Vagina (tissue), 2 donors: ENCODE data around the gene UBE3A.

ENCODE experiments used
- CTCF ChIP-seq, 3 experiments: fragments of 450-650 bp in 2 of 3; fragments of 200-600 bp in 1 of 3; sonication (generic) in 1 of 3; IDR thresholded peaks; one replicate each; pipeline ENCODE4 v1.5.1; 2017 to 2019; ENCODE audit warnings: antibody characterized with exemption in 3 of 3, mild to moderate bottlenecking in 2 of 3, moderate library complexity in 2 of 3
- POLR2A ChIP-seq, 2 donors: fragments of 450-650 bp; IDR thresholded peaks; one replicate each; pipeline ENCODE4 v1.6.1; 2017; ENCODE audit warnings: antibody characterized with exemption in 2 of 2, mild to moderate bottlenecking in 2 of 2, moderate library complexity in 2 of 2
- POLR2AphosphoS5 ChIP-seq, 2 donors: sonication (generic); formaldehyde crosslinking; IDR thresholded peaks; one replicate each; pipeline ENCODE4 v1.9.0; 2017; ENCODE audit warnings: antibody characterized with exemption in 2 of 2, mild to moderate bottlenecking in 2 of 2, low read depth in 1 of 2; ENCODE audit not compliant: insufficient read depth in 1 of 2

- no peak for TF ChIP-seq CTCF (IDR thresholded peaks at IDR 0.05)
- no peak for TF ChIP-seq POLR2A (IDR thresholded peaks at IDR 0.05)
- TF ChIP-seq POLR2AphosphoS5 (IDR thresholded peaks at IDR 0.05; ENCODE audit: insufficient read depth in 1 of 2, low read depth in 1 of 2): no peak
Observed at GRCh38 chr15:25433118-25433865, 5.5 kb downstream of the UBE3A start.
